ENCODE data around the gene BORCS6. TPM values are rescaled to one million over a fixed set of nuclear protein-coding genes. Genes with fewer than 3 reads are reported as not detected.

The BORCS6 gene
- total RNA-seq, 1 experiment from 2014 or later = 9.3 TPM

DNA sequence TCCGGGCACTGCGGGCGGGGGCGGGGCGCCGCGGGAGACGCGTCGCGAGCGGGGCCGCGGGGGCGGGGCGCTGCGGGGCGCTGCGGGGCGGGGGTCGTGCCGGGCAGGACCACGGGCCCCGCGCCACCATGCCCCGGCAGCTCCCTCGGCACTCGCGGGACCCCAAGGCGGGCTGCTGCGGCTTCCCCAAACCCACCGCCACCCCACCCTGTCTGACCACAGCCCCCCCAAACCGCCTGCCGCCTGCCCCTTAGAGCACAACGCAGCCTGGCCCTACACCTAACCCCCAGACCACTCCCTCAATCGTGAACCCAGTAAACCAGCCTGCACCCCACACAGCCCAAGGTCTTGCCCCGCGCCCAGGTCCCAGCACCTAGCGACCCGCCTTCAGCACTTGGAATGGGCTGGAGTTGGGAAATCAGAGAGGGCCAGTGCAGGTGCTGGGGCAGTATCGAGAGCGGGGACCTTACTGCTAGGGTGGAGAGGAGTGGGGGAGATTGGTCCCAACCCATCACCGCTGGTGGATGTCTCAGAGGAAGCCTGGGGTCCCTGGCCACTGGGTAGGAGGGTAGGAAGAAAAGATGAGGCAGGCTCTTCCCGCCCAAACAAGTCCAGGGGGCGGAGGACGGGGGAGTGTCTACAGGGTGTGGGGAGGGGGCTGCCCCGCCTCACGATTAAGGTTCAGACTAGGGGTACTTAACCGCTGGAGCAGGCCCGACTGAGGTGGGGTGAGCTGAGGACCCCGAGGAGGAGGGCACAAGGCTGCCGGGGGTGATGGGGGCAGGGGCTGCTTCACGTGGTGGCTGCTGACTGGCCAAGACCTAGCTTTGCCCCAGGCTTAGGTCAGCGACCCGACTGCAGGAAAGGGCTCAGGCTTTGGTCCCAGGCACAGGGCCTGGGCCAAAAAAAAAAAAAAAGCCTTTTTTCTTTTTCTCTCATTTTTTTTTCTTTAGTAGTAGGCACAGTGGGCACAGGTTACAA, 26.7 kb downstream of the BORCS6 start:
- no peaks in the 10 kb centered on the region for H3K27me3 ChIP-seq (ENCODE audit: control insufficient read depth, insufficient read depth, low read length)
- CTCF ChIA-PET = interaction anchor here (0.6 kb wide), 1 partner anchor 103 kb away, joined by 8 read pairs; no protein-coding TSS in a partner anchor
- POLR2A ChIA-PET = interaction anchor here (1.3 kb wide), 1 partner anchor 10 kb away, joined by 17 read pairs; no protein-coding TSS in a partner anchor
- H3K4me1 ChIP-seq (ENCODE audit: control insufficient read depth, insufficient read depth, low read length) = peaks cover 29% of the 10 kb centered on the region
- no peaks in the 10 kb centered on the region; the same call in none of the 2 replicates for H3K36me3 ChIP-seq (ENCODE audit: control insufficient read depth, insufficient read depth, low read length)
- BruUV-seq (replicated peaks) = no TSS peak
- H3K27ac ChIP-seq (ENCODE audit: low read length) = peak overlapping the region; percentile 71
- ATAC-seq (peak; percentile 65), DNase-seq (ENCODE audit: low read depth, low spot score) (no peak)
- in situ Hi-C loops (cut with HindIII; ENCODE audit: low pct_unique_long_range_greater_than_20kb, low sequenced_read_pairs) = no loop called here
- H3K9me3 ChIP-seq (ENCODE audit: control insufficient read depth, insufficient read depth, low read depth, low read length) = no peaks in the 10 kb centered on the region
- H3K4me3 ChIP-seq (ENCODE audit: low read depth in 2 of 2, low read length in 2 of 2) = peak overlapping the region; percentile 53 to 84
- intact Hi-C loops (cut with micrococcal nuclease; ENCODE audit: unreplicated experiment) = no loop called here
- TF ChIP-seq TCF7L2 (IDR thresholded peaks at IDR 0.05; ENCODE audit: low read depth, low read length) = no peak

GRCh38 chr17:8162233-8162996, 27.6 kb downstream of the BORCS6 start, which contains the start of gene VAMP2:
Gene VAMP2 (minus strand): TSS chr17:8162948. CDS start chr17:8162879, 69 bp downstream.
- Histone ChIP-seq H3K27ac (ENCODE audit: low read length) (peak within 1 kb of the TSS; percentile 79), H3K27me3 (ENCODE audit: control insufficient read depth, insufficient read depth, low read length) (no peaks in the 10 kb centered on the region), H3K4me3 (ENCODE audit: low read depth in 2 of 2, low read length in 2 of 2) (peak within 1 kb of the TSS; percentile 79 to 84), H3K4me1 (ENCODE audit: control insufficient read depth, insufficient read depth, low read length) (peaks cover 29% of the 10 kb centered on the region), H3K36me3 (ENCODE audit: control insufficient read depth, insufficient read depth, low read length) (no peaks in the 10 kb centered on the region; the same call in none of the 2 replicates), H3K9me3 (ENCODE audit: control insufficient read depth, insufficient read depth, low read depth, low read length) (no peaks in the 10 kb centered on the region)
- ChIA-PET CTCF (no interaction called here), POLR2A (no interaction called here)
- peak; percentile 74 for ATAC-seq
- no peak for DNase-seq (ENCODE audit: low read depth, low spot score)
- in situ Hi-C loops (cut with HindIII; ENCODE audit: low pct_unique_long_range_greater_than_20kb, low sequenced_read_pairs) = no loop called here
- TF ChIP-seq POLR2AphosphoS5 (IDR thresholded peaks at IDR 0.05; ENCODE audit: low read depth, low read length) (0 out of 2 replicates have a peak, but pooled peaks have one; percentile 29), SIN3A (IDR thresholded peaks at IDR 0.05; ENCODE audit: borderline replicate concordance, insufficient read depth, low read depth, low read length) (no peak)
- intact Hi-C loops (cut with micrococcal nuclease; ENCODE audit: unreplicated experiment) = no loop called here
- no TSS peak for BruUV-seq (replicated peaks)

DNA sequence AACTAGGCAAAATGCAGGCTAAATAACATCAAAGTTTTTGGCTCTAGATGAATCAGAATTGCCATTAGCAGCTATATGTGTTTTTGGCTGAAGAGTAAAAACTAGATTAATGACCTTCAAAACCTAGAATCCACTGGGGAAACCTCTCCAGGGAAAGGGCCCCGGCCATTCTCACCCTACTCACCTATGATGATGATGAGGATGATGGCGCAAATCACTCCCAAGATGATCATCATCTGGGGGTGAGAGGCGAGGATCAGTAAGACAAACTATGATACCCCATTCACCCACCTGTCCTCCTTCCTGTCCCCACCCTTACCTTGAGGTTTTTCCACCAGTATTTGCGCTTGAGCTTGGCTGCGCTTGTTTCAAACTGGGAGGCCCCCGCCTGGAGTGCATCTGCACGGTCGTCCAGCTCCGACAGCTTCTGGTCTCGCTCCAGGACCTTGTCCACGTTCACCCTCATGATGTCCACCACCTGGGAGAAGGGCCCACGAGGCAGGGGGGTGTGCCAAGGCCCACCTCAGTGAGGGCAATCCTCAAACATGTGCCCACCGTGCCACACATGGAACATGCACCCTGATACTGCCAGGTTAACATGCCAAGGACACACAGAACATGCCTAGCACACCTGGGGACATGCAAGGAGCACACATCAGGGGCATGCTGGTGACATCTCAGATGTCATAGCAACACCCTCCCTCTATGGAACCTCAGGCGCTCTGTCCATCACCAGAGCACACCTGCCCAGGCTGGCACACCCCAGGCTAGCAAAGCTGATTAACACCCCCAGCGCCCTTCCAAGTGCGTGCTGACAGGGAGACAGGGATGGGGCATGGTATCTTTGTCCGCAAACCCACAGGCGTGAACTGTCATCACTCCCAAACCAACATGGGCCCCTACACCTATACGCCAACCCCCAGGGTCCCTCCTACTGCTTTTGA, 28.4 kb downstream of the BORCS6 start:
- in situ Hi-C loops (cut with HindIII; ENCODE audit: low pct_unique_long_range_greater_than_20kb, low sequenced_read_pairs) (no loop called here), intact Hi-C loops (cut with micrococcal nuclease; ENCODE audit: unreplicated experiment) (no loop called here)
- BruUV-seq (replicated peaks) = no TSS peak
- CTCF ChIA-PET = interaction anchor here (0.5 kb wide), 1 partner anchor 39 kb away, joined by 3 read pairs; no protein-coding TSS in a partner anchor
- ATAC-seq (no peak), DNase-seq (ENCODE audit: low read depth, low spot score) (no peak)
- POLR2A ChIA-PET = no interaction called here
- H3K4me3 ChIP-seq (ENCODE audit: low read depth in 2 of 2, low read length in 2 of 2) = peak overlapping the region; percentile 79 to 84
- no peaks in the 10 kb centered on the region; the same call in none of the 2 replicates for H3K36me3 ChIP-seq (ENCODE audit: control insufficient read depth, insufficient read depth, low read length)
- H3K27me3 ChIP-seq (ENCODE audit: control insufficient read depth, insufficient read depth, low read length) = no peaks in the 10 kb centered on the region
- peak overlapping the region; percentile 79 for H3K27ac ChIP-seq (ENCODE audit: low read length)
- peaks cover 32% of the 10 kb centered on the region for H3K4me1 ChIP-seq (ENCODE audit: control insufficient read depth, insufficient read depth, low read length)
- H3K9me3 ChIP-seq (ENCODE audit: control insufficient read depth, insufficient read depth, low read depth, low read length) = no peaks in the 10 kb centered on the region
- no peak for TF ChIP-seq SIN3A (IDR thresholded peaks at IDR 0.05; ENCODE audit: borderline replicate concordance, insufficient read depth, low read depth, low read length)
- TF ChIP-seq, protein P1, sequence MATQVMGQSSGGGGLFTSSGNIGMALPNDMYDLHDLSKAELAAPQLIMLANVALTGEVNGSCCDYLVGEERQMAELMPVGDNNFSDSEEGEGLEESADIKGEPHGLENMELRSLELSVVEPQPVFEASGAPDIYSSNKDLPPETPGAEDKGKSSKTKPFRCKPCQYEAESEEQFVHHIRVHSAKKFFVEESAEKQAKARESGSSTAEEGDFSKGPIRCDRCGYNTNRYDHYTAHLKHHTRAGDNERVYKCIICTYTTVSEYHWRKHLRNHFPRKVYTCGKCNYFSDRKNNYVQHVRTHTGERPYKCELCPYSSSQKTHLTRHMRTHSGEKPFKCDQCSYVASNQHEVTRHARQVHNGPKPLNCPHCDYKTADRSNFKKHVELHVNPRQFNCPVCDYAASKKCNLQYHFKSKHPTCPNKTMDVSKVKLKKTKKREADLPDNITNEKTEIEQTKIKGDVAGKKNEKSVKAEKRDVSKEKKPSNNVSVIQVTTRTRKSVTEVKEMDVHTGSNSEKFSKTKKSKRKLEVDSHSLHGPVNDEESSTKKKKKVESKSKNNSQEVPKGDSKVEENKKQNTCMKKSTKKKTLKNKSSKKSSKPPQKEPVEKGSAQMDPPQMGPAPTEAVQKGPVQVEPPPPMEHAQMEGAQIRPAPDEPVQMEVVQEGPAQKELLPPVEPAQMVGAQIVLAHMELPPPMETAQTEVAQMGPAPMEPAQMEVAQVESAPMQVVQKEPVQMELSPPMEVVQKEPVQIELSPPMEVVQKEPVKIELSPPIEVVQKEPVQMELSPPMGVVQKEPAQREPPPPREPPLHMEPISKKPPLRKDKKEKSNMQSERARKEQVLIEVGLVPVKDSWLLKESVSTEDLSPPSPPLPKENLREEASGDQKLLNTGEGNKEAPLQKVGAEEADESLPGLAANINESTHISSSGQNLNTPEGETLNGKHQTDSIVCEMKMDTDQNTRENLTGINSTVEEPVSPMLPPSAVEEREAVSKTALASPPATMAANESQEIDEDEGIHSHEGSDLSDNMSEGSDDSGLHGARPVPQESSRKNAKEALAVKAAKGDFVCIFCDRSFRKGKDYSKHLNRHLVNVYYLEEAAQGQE (IDR thresholded peaks at IDR 0.05; ENCODE audit: insufficient read depth in 1 of 2, low read depth in 2 of 2, low read length in 1 of 2) = no peak
- TF ChIP-seq POLR2AphosphoS5 (IDR thresholded peaks at IDR 0.05; ENCODE audit: low read depth, low read length) = no peak
- TF ChIP-seq, protein P2, sequence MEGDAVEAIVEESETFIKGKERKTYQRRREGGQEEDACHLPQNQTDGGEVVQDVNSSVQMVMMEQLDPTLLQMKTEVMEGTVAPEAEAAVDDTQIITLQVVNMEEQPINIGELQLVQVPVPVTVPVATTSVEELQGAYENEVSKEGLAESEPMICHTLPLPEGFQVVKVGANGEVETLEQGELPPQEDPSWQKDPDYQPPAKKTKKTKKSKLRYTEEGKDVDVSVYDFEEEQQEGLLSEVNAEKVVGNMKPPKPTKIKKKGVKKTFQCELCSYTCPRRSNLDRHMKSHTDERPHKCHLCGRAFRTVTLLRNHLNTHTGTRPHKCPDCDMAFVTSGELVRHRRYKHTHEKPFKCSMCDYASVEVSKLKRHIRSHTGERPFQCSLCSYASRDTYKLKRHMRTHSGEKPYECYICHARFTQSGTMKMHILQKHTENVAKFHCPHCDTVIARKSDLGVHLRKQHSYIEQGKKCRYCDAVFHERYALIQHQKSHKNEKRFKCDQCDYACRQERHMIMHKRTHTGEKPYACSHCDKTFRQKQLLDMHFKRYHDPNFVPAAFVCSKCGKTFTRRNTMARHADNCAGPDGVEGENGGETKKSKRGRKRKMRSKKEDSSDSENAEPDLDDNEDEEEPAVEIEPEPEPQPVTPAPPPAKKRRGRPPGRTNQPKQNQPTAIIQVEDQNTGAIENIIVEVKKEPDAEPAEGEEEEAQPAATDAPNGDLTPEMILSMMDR (IDR thresholded peaks at IDR 0.05) = no peak
- TF ChIP-seq TCF7L2 (IDR thresholded peaks at IDR 0.05; ENCODE audit: low read depth, low read length) = no peak

All from Panc1 (cell line).